ENCODE results near the gene INAFM1. TPM values are rescaled to one million over a fixed set of nuclear protein-coding genes. Genes with fewer than 3 reads are reported as not detected.
"Not testable (repeated sequence)": the region's sequence is repeated elsewhere in the genome, so short reads cannot be mapped to it uniquely, and the experiment has no call there.

INAFM1 gene
- total and polyA plus RNA-seq, 8 donors, result 8.7 to 22.2 (median 12.9) TPM

GRCh38 chr19:47274891-47275761 is 441 bp downstream of the INAFM1 start:
- Histone ChIP-seq H3K36me3 (peaks cover 0 to 20% of the 10 kb centered on the region in 2 donors), H3K27me3 (no peaks in the 10 kb centered on the region), H3K4me3 (peak overlapping the region; percentile 36 to 65), H3K4me1 (peaks cover 13 to 37% of the 10 kb centered on the region in 2 donors), H3K27ac (peak overlapping the region; percentile 81 to 89), H3K9me3 (no peaks in the 10 kb centered on the region)
- no peak for ATAC-seq
- DNase-seq, result peak in 1 of 4 donors; percentile 58
- TF ChIP-seq CTCF (IDR thresholded peaks at IDR 0.05), result no peak
- intact Hi-C loops (cut with DNase I), result no loop called here

GRCh38 chr19:47275791-47276461 is 1.2 kb downstream of the INAFM1 start:
- DNase-seq (peak in 1 of 4 donors; percentile 59), ATAC-seq (no peak)
- peaks cover 13 to 37% of the 10 kb centered on the region in 2 donors for H3K4me1 ChIP-seq
- H3K36me3 ChIP-seq, result peaks cover 0 to 12% of the 10 kb centered on the region in 2 donors
- TF ChIP-seq CTCF (IDR thresholded peaks at IDR 0.05), result no peak
- no peaks in the 10 kb centered on the region for H3K9me3 ChIP-seq
- peak overlapping the region; percentile 81 to 89 for H3K27ac ChIP-seq
- H3K27me3 ChIP-seq, result no peaks in the 10 kb centered on the region
- intact Hi-C loops (cut with DNase I), result no loop called here
- H3K4me3 ChIP-seq, result peak overlapping the region; percentile 36 to 65

GRCh38 chr19:47276513-47276912 is 1.8 kb downstream of the INAFM1 start:
- intact Hi-C loops (cut with DNase I), result not testable (repeated sequence)

GRCh38 chr19:47280183-47280797 is 5.6 kb downstream of the INAFM1 start:
- peak in 1 of 2 donors; percentile 30 for TF ChIP-seq CTCF (IDR thresholded peaks at IDR 0.05)
- H3K9me3 ChIP-seq, result no peaks in the 10 kb centered on the region
- H3K27me3 ChIP-seq, result no peaks in the 10 kb centered on the region
- peaks cover 11 to 17% of the 10 kb centered on the region in 2 donors for H3K4me1 ChIP-seq
- H3K4me3 ChIP-seq, result no peak overlapping the region
- no peak overlapping the region for H3K27ac ChIP-seq
- ATAC-seq, result no peak
- no peaks in the 10 kb centered on the region for H3K36me3 ChIP-seq
- DNase-seq, result no peak
- intact Hi-C loops (cut with DNase I), result no loop called here

More at GRCh38 chr19:47276513-47276912, 1.8 kb downstream of the INAFM1 start:
- not testable (repeated sequence) for H3K4me3 ChIP-seq, H3K9me3 ChIP-seq, ATAC-seq, H3K27me3 ChIP-seq, DNase-seq, H3K36me3 ChIP-seq
- H3K27ac ChIP-seq, result peak overlapping the region in 1 of 2 donors; percentile 81
- peaks cover 13 to 37% of the 10 kb centered on the region in 2 donors for H3K4me1 ChIP-seq

- intact Hi-C loops (cut with DNase I), result no loop called here
- Histone ChIP-seq H3K27ac (no peak overlapping the region), H3K4me1 (peaks cover 0 to 4% of the 10 kb centered on the region in 2 donors), H3K4me3 (no peak overlapping the region), H3K36me3 (no peaks in the 10 kb centered on the region), H3K27me3 (no peaks in the 10 kb centered on the region), H3K9me3 (no peaks in the 10 kb centered on the region)
- no peak for ATAC-seq
- no peak for DNase-seq
- TF ChIP-seq CTCF (IDR thresholded peaks at IDR 0.05), result no peak
Measured at GRCh38 chr19:47283405-47284059, 8.8 kb downstream of the INAFM1 start.

Measured in left lung (tissue), 10 donors.